ENCODE results near the gene KCNK15.

Gene KCNK15

DNA sequence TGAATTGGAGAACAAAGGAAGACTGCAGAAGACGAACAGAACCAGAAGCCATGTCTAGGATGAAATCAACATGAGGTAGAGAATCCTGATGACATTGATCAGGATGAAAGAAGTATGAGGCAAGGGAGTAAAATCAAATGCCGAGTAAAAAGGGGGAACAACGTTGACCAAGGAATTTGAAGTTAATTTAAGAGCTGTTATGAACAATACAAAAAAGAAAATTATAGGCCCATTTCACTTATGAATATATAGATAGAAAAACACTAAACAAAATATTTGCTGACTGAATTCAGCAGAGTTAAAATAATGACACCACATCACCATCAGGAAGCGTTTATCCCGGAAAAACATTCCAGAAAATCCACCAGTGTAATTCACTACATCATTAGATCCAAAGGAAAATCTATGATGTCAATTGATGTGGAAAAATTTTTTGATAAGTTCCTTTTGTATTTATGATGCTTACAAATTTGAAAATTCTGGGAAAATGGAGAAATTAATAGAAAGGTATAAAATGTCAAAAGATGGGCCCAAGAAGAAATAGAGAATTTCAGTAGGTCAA, 38.6 kb upstream of the KCNK15 start:
- Histone ChIP-seq H2AFZ (ENCODE audit: low read length) (no peak overlapping the region), H3F3A (ENCODE audit: low read depth) (no peaks in the 10 kb centered on the region), H3K27me3 (ENCODE audit: insufficient read depth, low read length, poor library complexity, severe bottlenecking) (no peaks in the 10 kb centered on the region), H3K4me1 (ENCODE audit: insufficient read depth, low read length, poor library complexity, severe bottlenecking) (peaks cover 12% of the 10 kb centered on the region), H3K9ac (ENCODE audit: low read depth, low read length, poor library complexity, severe bottlenecking) (no peak overlapping the region), H4K20me1 (ENCODE audit: insufficient read depth, low read length, poor library complexity, severe bottlenecking) (no peaks in the 10 kb centered on the region), H3K4me3 (ENCODE audit: low read length, poor library complexity, severe bottlenecking) (no peak overlapping the region), H3K9me2 (replicated peaks; ENCODE audit: low read depth, low read length) (no peaks in the 10 kb centered on the region), H3K36me3 (ENCODE audit: insufficient read depth, low read length) (no peaks in the 10 kb centered on the region), H3K79me2 (ENCODE audit: insufficient read depth, low read length) (no peaks in the 10 kb centered on the region), H3K4me2 (ENCODE audit: low read depth, low read length, poor library complexity, severe bottlenecking) (no peak overlapping the region), H3K9me3 (ENCODE audit: insufficient read depth, low read depth, low read length) (no peaks in the 10 kb centered on the region)
- TF ChIP-seq CTCF (conservative IDR thresholded peaks at IDR 0.05; ENCODE audit: low read length): no peak
- no peak for TF ChIP-seq EZH2phosphoT487 (IDR thresholded peaks at IDR 0.05; ENCODE audit: borderline replicate concordance)

DNA sequence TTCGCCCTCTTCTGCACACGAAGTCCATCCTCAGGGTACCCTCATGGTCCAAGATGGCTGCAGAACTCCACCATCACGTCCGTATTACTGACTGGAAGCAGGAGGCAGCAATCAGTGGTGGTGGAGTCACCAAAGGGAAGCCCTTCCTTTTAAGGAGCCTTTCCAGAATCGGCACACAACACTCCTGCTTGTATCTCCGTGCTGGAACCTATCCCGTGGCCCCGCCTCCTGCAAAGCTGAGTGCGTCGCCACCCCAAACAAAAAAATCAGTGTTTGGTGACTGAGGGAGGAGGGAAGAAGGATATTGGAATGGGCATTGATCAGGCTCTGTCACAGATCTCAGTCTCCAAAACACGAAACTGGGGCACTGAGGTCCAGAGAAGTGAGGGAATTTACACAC, 36.3 kb upstream of the KCNK15 start:
- Histone ChIP-seq H3F3A (ENCODE audit: low read depth) (no peaks in the 10 kb centered on the region), H3K36me3 (ENCODE audit: insufficient read depth, low read length) (no peaks in the 10 kb centered on the region), H3K9me2 (replicated peaks; ENCODE audit: low read depth, low read length) (no peaks in the 10 kb centered on the region), H3K4me1 (ENCODE audit: insufficient read depth, low read length, poor library complexity, severe bottlenecking) (no peaks in the 10 kb centered on the region), H3K9me3 (ENCODE audit: insufficient read depth, low read depth, low read length) (no peaks in the 10 kb centered on the region), H3K4me3 (ENCODE audit: low read length, poor library complexity, severe bottlenecking) (no peak overlapping the region), H2AFZ (ENCODE audit: low read length) (no peak overlapping the region), H3K4me2 (ENCODE audit: low read depth, low read length, poor library complexity, severe bottlenecking) (no peak overlapping the region), H3K9ac (ENCODE audit: low read depth, low read length, poor library complexity, severe bottlenecking) (no peak overlapping the region), H3K79me2 (ENCODE audit: insufficient read depth, low read length) (no peaks in the 10 kb centered on the region), H3K27me3 (ENCODE audit: insufficient read depth, low read length, poor library complexity, severe bottlenecking) (no peaks in the 10 kb centered on the region), H4K20me1 (ENCODE audit: insufficient read depth, low read length, poor library complexity, severe bottlenecking) (no peaks in the 10 kb centered on the region)
- TF ChIP-seq EZH2phosphoT487 (IDR thresholded peaks at IDR 0.05; ENCODE audit: borderline replicate concordance) (no peak), CTCF (conservative IDR thresholded peaks at IDR 0.05; ENCODE audit: low read length) (no peak)

DNA sequence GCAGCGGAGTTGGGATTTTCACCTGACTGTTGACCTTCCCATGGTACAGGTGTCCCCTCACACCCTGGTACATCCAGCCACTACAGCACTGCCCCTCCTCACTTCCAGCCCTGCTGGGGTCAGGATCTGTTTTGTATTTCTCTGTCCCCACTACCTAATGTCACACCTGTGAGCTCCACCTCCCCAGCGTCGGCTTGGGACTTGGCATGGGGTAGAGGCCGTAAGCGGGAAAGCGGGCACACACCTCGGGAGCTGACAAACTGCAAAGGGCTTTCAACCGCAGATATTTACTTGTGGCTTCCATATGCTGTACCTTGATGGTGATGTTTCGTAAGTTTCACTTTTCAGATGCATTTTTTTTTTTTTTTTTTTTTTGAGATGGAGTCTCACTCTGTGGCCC, 35.9 kb upstream of the KCNK15 start:
- no peaks in the 10 kb centered on the region for H3K4me1 ChIP-seq (ENCODE audit: insufficient read depth, low read length, poor library complexity, severe bottlenecking)

More for the DNA sequence above, 35.9 kb upstream of the KCNK15 start:
- H3K9me2 ChIP-seq (replicated peaks; ENCODE audit: low read depth, low read length): no peaks in the 10 kb centered on the region
- H3K4me3 ChIP-seq (ENCODE audit: low read length, poor library complexity, severe bottlenecking): no peak overlapping the region
- H3K4me2 ChIP-seq (ENCODE audit: low read depth, low read length, poor library complexity, severe bottlenecking): no peak overlapping the region
- TF ChIP-seq EZH2phosphoT487 (IDR thresholded peaks at IDR 0.05; ENCODE audit: borderline replicate concordance): no peak
- no peak for TF ChIP-seq CTCF (conservative IDR thresholded peaks at IDR 0.05; ENCODE audit: low read length)
- no peaks in the 10 kb centered on the region for H3K27me3 ChIP-seq (ENCODE audit: insufficient read depth, low read length, poor library complexity, severe bottlenecking)
- H3K9me3 ChIP-seq (ENCODE audit: insufficient read depth, low read depth, low read length): no peaks in the 10 kb centered on the region
- no peak overlapping the region for H3K9ac ChIP-seq (ENCODE audit: low read depth, low read length, poor library complexity, severe bottlenecking)
- H3K79me2 ChIP-seq (ENCODE audit: insufficient read depth, low read length): no peaks in the 10 kb centered on the region
- H2AFZ ChIP-seq (ENCODE audit: low read length): no peak overlapping the region
- H3K36me3 ChIP-seq (ENCODE audit: insufficient read depth, low read length): no peaks in the 10 kb centered on the region
- no peaks in the 10 kb centered on the region for H4K20me1 ChIP-seq (ENCODE audit: insufficient read depth, low read length, poor library complexity, severe bottlenecking)
- H3F3A ChIP-seq (ENCODE audit: low read depth): no peaks in the 10 kb centered on the region
